GM06990 (cell line): ENCODE results near the gene FFAR3.
"Not testable (repeated sequence)": the region's sequence is repeated elsewhere in the genome, so short reads cannot be mapped to it uniquely, and the experiment has no call there.

Source experiments
- DNase-seq: peaks from one replicate; pipeline ENCODE4 v3.0.0-alpha.2; 2011; ENCODE audit not compliant: insufficient read length; ENCODE audit errors: extremely low read depth
- H3K27me3 ChIP-seq: replicated peaks from 2 replicates; pipeline ENCODE4 v1.6.0; 2011; ENCODE audit warnings: low read length; ENCODE audit not compliant: control insufficient read depth, insufficient read depth
- H3K36me3 ChIP-seq: 2 replicates; pipeline ENCODE4 v1.5.1; 2011; ENCODE audit warnings: low read length; ENCODE audit not compliant: control insufficient read depth, insufficient read depth
- H3K4me3 ChIP-seq: replicated peaks from 2 replicates; pipeline ENCODE4 v1.5.1; 2011; ENCODE audit warnings: low read depth, mild to moderate bottlenecking, control low read depth, low read length
- TF ChIP-seq, protein P1 (sequence below): IDR thresholded peaks from 2 replicates; pipeline ENCODE4 v1.5.1; 2011; ENCODE audit warnings: low read length, control low read depth, mild to moderate bottlenecking, inconsistent platforms; ENCODE audit not compliant: insufficient read depth, poor library complexity, severe bottlenecking

FFAR3 gene

DNA sequence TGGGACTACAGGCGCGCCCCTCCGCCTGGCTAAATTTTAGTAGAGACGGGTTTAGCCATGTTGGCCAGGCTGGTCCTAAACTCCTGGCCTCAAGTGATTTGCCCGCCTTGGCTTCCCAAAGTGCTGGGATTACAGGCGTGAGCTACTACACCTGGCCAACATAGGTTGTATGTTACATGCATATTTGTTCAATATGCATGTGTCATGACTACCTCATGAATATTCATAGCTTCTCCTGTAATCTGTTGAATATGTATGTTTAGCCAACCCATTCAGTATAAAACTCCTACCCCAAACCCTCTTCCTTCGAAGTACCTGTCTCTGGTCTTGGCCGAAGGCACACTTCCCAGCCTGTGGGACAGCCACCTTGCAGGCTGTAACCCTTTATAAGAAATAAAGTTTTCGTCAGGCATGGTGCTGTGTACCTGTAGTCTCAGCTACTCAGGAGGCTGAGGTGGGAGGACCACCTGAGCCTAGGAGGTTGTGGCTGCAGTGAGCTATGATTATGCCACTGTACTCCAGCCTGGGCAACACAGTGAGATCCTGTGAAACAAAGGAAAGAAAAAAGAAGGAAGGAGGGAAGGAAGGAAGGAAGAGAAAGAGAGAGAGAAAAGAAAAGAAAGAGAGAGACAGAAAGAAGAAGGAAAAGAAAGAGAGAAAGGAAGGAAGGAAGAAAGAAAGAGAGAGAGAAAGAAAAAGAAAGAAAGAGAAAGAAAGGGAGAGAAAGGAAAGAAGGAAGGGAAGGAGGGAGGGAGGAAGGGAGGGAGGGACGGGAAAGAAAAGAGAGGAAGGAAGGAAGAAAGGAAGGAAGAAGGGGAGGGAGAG lies 41.9 kb downstream of the FFAR3 start:
- H3K27me3 ChIP-seq = no peaks in the 10 kb centered on the region
- TF ChIP-seq, protein P1, sequence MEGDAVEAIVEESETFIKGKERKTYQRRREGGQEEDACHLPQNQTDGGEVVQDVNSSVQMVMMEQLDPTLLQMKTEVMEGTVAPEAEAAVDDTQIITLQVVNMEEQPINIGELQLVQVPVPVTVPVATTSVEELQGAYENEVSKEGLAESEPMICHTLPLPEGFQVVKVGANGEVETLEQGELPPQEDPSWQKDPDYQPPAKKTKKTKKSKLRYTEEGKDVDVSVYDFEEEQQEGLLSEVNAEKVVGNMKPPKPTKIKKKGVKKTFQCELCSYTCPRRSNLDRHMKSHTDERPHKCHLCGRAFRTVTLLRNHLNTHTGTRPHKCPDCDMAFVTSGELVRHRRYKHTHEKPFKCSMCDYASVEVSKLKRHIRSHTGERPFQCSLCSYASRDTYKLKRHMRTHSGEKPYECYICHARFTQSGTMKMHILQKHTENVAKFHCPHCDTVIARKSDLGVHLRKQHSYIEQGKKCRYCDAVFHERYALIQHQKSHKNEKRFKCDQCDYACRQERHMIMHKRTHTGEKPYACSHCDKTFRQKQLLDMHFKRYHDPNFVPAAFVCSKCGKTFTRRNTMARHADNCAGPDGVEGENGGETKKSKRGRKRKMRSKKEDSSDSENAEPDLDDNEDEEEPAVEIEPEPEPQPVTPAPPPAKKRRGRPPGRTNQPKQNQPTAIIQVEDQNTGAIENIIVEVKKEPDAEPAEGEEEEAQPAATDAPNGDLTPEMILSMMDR = no peak
- no peaks in the 10 kb centered on the region for H3K36me3 ChIP-seq
- DNase-seq = no peak
- H3K4me3 ChIP-seq = no peak overlapping the region

DNA sequence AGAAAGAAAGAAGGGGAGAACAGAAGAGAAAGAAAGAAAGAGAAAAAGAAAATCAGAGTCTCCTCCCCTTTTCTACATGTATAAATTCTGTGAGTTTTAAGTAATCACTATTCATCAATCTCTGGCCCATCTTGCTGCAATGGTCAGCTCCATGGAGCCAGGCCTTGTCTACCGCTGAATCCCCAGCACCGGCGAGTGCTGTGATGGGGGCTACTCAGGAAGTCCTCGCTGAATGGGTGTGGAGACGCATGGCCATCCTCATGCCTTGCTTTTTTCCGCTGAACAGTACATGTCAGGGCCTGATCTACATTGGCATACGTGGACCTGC lies 42.5 kb downstream of the FFAR3 start:
- Histone ChIP-seq H3K27me3 (no peaks in the 10 kb centered on the region), H3K4me3 (no peak overlapping the region), H3K36me3 (no peaks in the 10 kb centered on the region)
- no peak for DNase-seq
- TF ChIP-seq, protein P1 = no peak

DNA sequence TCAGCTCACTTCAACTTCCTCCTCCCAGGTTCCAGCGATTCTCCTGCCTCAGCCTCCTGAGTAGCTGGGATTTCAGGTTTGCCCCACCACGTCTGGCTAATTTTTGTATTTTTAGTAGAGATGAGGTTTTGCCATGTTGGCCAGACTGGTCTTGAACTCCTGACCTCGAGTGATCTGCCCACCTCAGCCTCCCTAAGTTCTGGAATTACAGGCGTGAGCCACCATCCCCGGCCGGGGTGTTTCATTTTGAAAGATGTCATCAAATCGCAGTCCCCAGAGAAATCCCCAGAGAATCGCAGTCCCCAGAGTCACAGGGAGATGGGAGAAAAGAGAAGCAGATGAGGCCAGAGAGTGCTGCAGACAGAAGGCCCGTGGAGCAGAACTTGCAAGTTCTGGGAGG lies 43.2 kb downstream of the FFAR3 start:
- not testable (repeated sequence) for DNase-seq, H3K36me3 ChIP-seq, H3K27me3 ChIP-seq, H3K4me3 ChIP-seq

DNA sequence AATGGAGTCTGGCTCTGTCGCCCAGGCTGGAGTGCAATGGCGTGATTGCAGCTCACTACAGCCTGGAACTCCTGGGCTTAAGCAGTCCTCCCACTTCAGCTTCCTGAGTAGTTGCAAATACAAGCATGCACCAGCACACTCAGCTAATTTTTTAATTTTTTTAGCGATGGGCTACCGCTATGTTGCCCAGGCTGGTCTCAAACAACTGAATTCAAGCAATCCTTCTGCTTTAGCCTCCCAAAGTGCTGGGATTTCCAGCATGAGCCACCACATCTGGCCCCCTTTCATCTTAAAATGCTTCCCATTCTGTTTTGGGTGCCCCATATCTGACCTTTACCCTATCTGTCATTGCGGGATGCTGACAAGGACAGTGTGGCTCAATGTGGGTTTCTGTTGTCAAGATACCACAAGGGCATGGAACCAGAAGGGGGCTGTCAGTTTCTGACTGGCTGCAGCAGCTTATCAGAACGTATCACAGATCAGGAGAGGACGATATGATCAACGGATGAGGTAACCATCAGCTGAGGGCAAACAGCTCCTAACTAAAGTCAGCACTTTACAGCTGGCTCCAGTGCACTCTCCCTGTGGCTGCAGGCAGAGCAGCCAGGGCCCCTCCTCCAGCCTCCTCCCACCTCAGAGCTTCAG lies 45.0 kb downstream of the FFAR3 start:
- no peak overlapping the region for H3K4me3 ChIP-seq
- H3K36me3 ChIP-seq = no peaks in the 10 kb centered on the region
- H3K27me3 ChIP-seq = no peaks in the 10 kb centered on the region
- TF ChIP-seq, protein P1 = no peak
- no peak for DNase-seq

DNA sequence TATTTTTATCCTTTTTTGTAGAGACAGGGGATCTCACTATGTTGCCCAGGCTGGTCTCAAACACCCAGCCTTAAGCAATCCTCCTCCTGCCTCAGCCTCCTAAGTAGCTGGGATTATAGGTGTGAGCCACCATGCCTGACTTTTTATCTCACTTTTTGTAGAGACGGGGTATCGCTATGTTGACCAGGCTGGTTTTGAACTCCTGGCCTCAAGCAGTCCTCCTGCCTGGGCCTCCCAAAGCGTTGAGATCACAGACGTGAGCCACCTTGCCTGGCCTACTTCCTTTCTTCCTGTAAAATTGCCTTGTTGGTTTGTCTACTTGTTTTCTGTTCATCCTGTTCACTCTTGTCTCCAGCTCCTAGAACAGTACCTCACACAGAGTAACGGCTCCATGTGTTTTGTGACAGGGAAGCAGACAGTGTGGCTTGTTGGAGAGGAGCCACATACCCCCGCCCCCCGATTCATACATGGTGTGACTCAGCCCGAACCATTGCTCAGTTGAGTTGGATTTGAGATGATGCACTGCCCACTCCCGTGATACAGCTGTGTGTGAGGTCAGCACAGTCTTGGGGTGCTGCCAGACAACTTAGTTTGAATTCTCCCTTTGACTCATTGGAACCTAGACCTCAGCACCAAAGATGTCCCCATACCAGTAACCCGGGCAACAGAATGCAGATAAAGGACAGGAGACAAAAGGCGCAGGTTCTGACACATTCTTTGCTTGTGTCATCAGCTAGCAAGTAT lies 46.8 kb downstream of the FFAR3 start:
- Histone ChIP-seq H3K27me3 (no peaks in the 10 kb centered on the region), H3K36me3 (no peaks in the 10 kb centered on the region), H3K4me3 (no peak overlapping the region)
- DNase-seq = peak; percentile 72
- TF ChIP-seq, protein P1 = no peak

DNA sequence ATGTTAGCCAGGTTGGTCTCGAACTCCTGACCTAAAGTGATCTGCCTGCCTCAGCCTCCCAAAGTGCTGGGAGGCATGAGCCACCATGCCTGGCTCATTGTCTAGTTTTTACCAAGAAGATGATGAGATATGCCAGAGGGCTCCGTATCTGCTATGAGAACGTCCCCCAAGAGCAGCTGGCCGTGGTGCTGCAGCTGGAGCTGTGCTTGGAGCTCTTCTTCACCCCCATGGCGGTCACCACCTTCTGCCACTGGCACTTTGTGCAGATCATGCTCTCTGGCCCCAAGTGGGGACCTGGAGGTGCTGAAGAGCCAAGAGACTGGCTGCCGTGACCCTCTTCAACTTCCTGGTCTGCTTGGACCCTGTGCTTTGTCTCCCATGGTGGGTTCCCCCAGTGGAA lies 49.4 kb downstream of the FFAR3 start:
- no peaks in the 10 kb centered on the region for H3K36me3 ChIP-seq
- no peak for DNase-seq
- TF ChIP-seq, protein P1 = no peak
- no peaks in the 10 kb centered on the region for H3K27me3 ChIP-seq
- H3K4me3 ChIP-seq = no peak overlapping the region
